Muscle of leg (tissue), 11 donors: ENCODE results near the gene MSH3. TPM values are rescaled to one million over a fixed set of nuclear protein-coding genes. Genes with fewer than 3 reads are reported as not detected.
A peak's percentile ranks its signal among the peaks of the same experiment; 100 is the strongest.
"Not testable (repeated sequence)": the region's sequence is repeated elsewhere in the genome, so short reads cannot be mapped to it uniquely, and the experiment has no call there.

Experiments used
- DNase-seq: peaks from one replicate; pipeline ENCODE4 v3.0.0; 2013
- H3K27ac ChIP-seq: one replicate; pipeline ENCODE4 v1.5.1; 2013; ENCODE audit warnings: mild to moderate bottlenecking, low read length, control low read depth
- H3K27me3 ChIP-seq: one replicate; pipeline ENCODE4 v1.6.1; 2013; ENCODE audit warnings: low read length; ENCODE audit not compliant: control insufficient read depth, insufficient read depth
- H3K36me3 ChIP-seq: one replicate; pipeline ENCODE4 v1.6.1; 2013; ENCODE audit warnings: low read length; ENCODE audit not compliant: control insufficient read depth, insufficient read depth
- H3K4me1 ChIP-seq: one replicate; pipeline ENCODE4 v1.6.1; 2013; ENCODE audit warnings: low read length; ENCODE audit not compliant: control insufficient read depth, insufficient read depth
- H3K4me3 ChIP-seq: one replicate; pipeline ENCODE4 v1.5.1; 2013; ENCODE audit warnings: low read length, control low read depth
- H3K9me3 ChIP-seq: replicated peaks from 2 replicates; pipeline ENCODE4 v1.6.1; 2013; ENCODE audit warnings: low read depth, low read length; ENCODE audit not compliant: control insufficient read depth
- WGBS: methylation state at CpG from one replicate; pipeline ENCODE4 v1.1.5; 2013; ENCODE audit warnings: missing lambda C conversion rate; ENCODE audit not compliant: insufficient coverage; 5-methylcytosine and 5-hydroxymethylcytosine counted together
- polyA plus RNA-seq, 8 donors: library from polyadenylated mRNA; unstranded; fragments of 120-200 nt; gene quantifications; one replicate each; pipeline versions ENCODE4 v1.2.1 to v1.2.3, GENCODE V29; 2013; ENCODE audit warnings: inconsistent platforms in 1 of 8, low replicate concordance in 1 of 8; ENCODE audit not compliant: insufficient read length in 8 of 8, insufficient read depth in 1 of 8
- total RNA-seq: library from RNA; stranded (reverse); fragments of 120-200 nt; gene quantifications from one replicate; pipeline ENCODE4 v1.2.4, GENCODE V29; 2013

Gene MSH3
- total and polyA plus RNA-seq, 9 donors = 7.2 to 13.3 (median 9.5) TPM

- H3K9me3 ChIP-seq = no peaks in the 10 kb centered on the region
- H3K4me1 ChIP-seq = peaks cover 12% of the 10 kb centered on the region
- H3K4me3 ChIP-seq = peak overlapping the region; percentile 72
- no peaks in the 10 kb centered on the region for H3K27me3 ChIP-seq
- peak overlapping the region; percentile 71 for H3K27ac ChIP-seq
- H3K36me3 ChIP-seq = peaks cover 25% of the 10 kb centered on the region
- WGBS = 21% methylated on average over 2 of the region's 7 CpGs
- DNase-seq = no peak
Measured at GRCh38 chr5:80655231-80655774, 851 bp downstream of the MSH3 start.

- WGBS = no CpG with 5 or more reads among the region's 1 CpG
- H3K36me3 ChIP-seq = peaks cover 25% of the 10 kb centered on the region
- no peak overlapping the region for H3K27ac ChIP-seq
- no peaks in the 10 kb centered on the region for H3K27me3 ChIP-seq
- DNase-seq = no peak
- peaks cover 12% of the 10 kb centered on the region for H3K4me1 ChIP-seq
- H3K4me3 ChIP-seq = no peak overlapping the region
- no peaks in the 10 kb centered on the region for H3K9me3 ChIP-seq
Measured at GRCh38 chr5:80656425-80656824, 2.0 kb downstream of the MSH3 start.

- H3K27me3 ChIP-seq = no peaks in the 10 kb centered on the region
- DNase-seq = no peak
- WGBS = 83% methylated on average over 1 of the region's 5 CpGs
- H3K27ac ChIP-seq = no peak overlapping the region
- peaks cover 4% of the 10 kb centered on the region for H3K4me1 ChIP-seq
- H3K4me3 ChIP-seq = no peak overlapping the region
- peaks cover 31% of the 10 kb centered on the region for H3K36me3 ChIP-seq
- H3K9me3 ChIP-seq = no peaks in the 10 kb centered on the region
Measured at GRCh38 chr5:80659106-80659505, 4.7 kb downstream of the MSH3 start.

GRCh38 chr5:80660661-80661060, 6.2 kb downstream of the MSH3 start:
- H3K4me3 ChIP-seq, H3K9me3 ChIP-seq, DNase-seq, H3K27me3 ChIP-seq, H3K4me1 ChIP-seq, H3K27ac ChIP-seq: not testable (repeated sequence)
- 100% methylated on average over 3 of the region's 7 CpGs for WGBS
- peaks cover 34% of the 10 kb centered on the region for H3K36me3 ChIP-seq

- Histone ChIP-seq H3K27me3 (no peaks in the 10 kb centered on the region), H3K9me3 (no peaks in the 10 kb centered on the region), H3K36me3 (peaks cover 33% of the 10 kb centered on the region), H3K4me3 (no peak overlapping the region), H3K4me1 (no peaks in the 10 kb centered on the region), H3K27ac (no peak overlapping the region)
- no CpG with 5 or more reads among the region's 1 CpG for WGBS
- no peak for DNase-seq
Measured at GRCh38 chr5:80662108-80662507, 7.7 kb downstream of the MSH3 start.

GRCh38 chr5:80665057-80665456, 10.6 kb downstream of the MSH3 start:
- Histone ChIP-seq H3K27me3 (no peaks in the 10 kb centered on the region), H3K27ac (no peak overlapping the region), H3K36me3 (peaks cover 24% of the 10 kb centered on the region), H3K9me3 (no peaks in the 10 kb centered on the region), H3K4me1 (no peaks in the 10 kb centered on the region), H3K4me3 (no peak overlapping the region)
- no peak for DNase-seq
- WGBS = 95% methylated on average over 4 of the region's 4 CpGs

GRCh38 chr5:80667384-80667783, 12.9 kb downstream of the MSH3 start:
- DNase-seq = no peak
- H3K9me3 ChIP-seq = no peaks in the 10 kb centered on the region
- no peaks in the 10 kb centered on the region for H3K4me1 ChIP-seq
- no peak overlapping the region for H3K27ac ChIP-seq
- no peaks in the 10 kb centered on the region for H3K27me3 ChIP-seq
- peaks cover 23% of the 10 kb centered on the region for H3K36me3 ChIP-seq
- 83% methylated on average over 8 of the region's 8 CpGs for WGBS
- no peak overlapping the region for H3K4me3 ChIP-seq

GRCh38 chr5:80668016-80668969, 13.8 kb downstream of the MSH3 start:
- H3K4me1 ChIP-seq = no peaks in the 10 kb centered on the region
- H3K27me3 ChIP-seq = no peaks in the 10 kb centered on the region
- DNase-seq = peak; percentile 11
- 82% methylated on average over 15 of the region's 16 CpGs for WGBS
- H3K36me3 ChIP-seq = peaks cover 25% of the 10 kb centered on the region
- no peak overlapping the region for H3K27ac ChIP-seq
- no peak overlapping the region for H3K4me3 ChIP-seq
- H3K9me3 ChIP-seq = no peaks in the 10 kb centered on the region

- H3K4me3 ChIP-seq = no peak overlapping the region
- H3K9me3 ChIP-seq = no peaks in the 10 kb centered on the region
- no CpG with 5 or more reads among the region's 7 CpGs for WGBS
- H3K27me3 ChIP-seq = no peaks in the 10 kb centered on the region
- no peaks in the 10 kb centered on the region for H3K4me1 ChIP-seq
- peak; percentile 82 for DNase-seq
- H3K36me3 ChIP-seq = peaks cover 26% of the 10 kb centered on the region
- H3K27ac ChIP-seq = no peak overlapping the region
Measured at GRCh38 chr5:80672140-80672736, 17.8 kb downstream of the MSH3 start.

- no peak overlapping the region for H3K27ac ChIP-seq
- no peaks in the 10 kb centered on the region for H3K27me3 ChIP-seq
- no peaks in the 10 kb centered on the region for H3K9me3 ChIP-seq
- no peak for DNase-seq
- no peak overlapping the region for H3K4me3 ChIP-seq
- H3K36me3 ChIP-seq = peaks cover 18% of the 10 kb centered on the region
- WGBS = 68% methylated on average over 5 of the region's 6 CpGs
- no peaks in the 10 kb centered on the region for H3K4me1 ChIP-seq
Measured at GRCh38 chr5:80676706-80677105, 22.3 kb downstream of the MSH3 start.
